Uterus (tissue), 2 donors: ENCODE results near the gene LGALS3BP.

ENCODE experiments used
- POLR2A ChIP-seq, 2 donors: fragments of 450-650 bp; IDR thresholded peaks; one replicate each; pipeline ENCODE4 v1.6.1; 2016; ENCODE audit warnings: antibody characterized with exemption in 2 of 2, mild to moderate bottlenecking in 1 of 2, moderate library complexity in 1 of 2
- TF ChIP-seq, protein P1 (sequence below), 4 experiments: fragments of 200-600 bp in 2 of 4; fragments of 450-650 bp in 2 of 4; sonication (generic) in 2 of 4; IDR thresholded peaks; one replicate each; pipeline ENCODE4 v1.5.1; 2016 to 2019; ENCODE audit warnings: antibody characterized with exemption in 4 of 4, mild to moderate bottlenecking in 2 of 4, moderate library complexity in 1 of 4

DNA sequence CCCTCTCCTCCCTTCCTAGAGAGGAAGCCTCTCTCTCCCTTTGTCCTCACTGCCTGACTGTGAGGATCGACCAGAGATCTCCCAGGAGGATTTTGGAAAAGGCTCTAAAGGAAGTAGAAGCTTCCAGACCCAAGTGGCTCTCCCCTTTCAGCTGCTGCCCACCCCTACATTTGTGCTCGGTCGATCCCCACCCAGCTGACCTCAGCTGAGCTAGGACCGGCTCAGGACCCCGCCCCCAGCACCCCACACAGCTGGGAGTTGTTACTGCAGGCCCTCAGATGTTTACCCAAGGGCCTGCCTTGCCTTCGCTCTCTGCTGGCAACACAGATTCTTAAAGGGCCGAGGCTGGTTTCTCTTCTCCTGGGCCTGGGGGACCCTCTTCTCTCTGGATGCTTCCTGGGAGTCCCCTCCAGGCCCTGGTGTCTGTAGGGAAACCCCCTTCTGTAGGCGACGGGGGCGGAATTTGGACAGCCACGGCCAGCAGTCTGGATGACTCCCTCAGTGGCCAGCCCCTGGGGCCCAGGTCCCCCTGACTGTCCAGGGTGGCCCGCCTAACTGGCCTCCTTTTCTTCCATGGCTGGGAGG, 27.7 kb downstream of the LGALS3BP start:
- no peak for TF ChIP-seq POLR2A (IDR thresholded peaks at IDR 0.05)
- TF ChIP-seq, protein P1, sequence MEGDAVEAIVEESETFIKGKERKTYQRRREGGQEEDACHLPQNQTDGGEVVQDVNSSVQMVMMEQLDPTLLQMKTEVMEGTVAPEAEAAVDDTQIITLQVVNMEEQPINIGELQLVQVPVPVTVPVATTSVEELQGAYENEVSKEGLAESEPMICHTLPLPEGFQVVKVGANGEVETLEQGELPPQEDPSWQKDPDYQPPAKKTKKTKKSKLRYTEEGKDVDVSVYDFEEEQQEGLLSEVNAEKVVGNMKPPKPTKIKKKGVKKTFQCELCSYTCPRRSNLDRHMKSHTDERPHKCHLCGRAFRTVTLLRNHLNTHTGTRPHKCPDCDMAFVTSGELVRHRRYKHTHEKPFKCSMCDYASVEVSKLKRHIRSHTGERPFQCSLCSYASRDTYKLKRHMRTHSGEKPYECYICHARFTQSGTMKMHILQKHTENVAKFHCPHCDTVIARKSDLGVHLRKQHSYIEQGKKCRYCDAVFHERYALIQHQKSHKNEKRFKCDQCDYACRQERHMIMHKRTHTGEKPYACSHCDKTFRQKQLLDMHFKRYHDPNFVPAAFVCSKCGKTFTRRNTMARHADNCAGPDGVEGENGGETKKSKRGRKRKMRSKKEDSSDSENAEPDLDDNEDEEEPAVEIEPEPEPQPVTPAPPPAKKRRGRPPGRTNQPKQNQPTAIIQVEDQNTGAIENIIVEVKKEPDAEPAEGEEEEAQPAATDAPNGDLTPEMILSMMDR (IDR thresholded peaks at IDR 0.05), result no peak
